Measurements from ENCODE around the gene NAPB.

NAPB gene

DNA sequence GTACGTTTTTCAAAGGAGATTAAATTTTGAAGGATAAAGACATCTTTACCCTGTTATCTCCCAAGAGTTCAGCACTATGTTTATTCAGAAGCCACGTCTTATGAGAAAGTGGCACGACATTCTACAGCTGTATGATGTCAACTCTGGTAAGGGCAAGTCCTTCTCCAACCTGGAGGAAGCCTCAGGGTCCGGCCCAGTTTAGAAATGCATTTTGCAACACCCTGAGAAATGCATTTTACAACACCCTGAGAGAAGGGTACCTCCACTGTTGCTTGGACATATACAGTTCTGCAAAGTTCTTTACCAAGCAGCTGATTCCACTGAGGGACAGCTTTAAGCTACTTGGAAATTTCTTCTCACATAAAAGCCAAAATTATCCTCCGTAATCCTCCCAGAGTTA, 17.5 kb downstream of the NAPB start:
- DNase-seq: no peak

DNA sequence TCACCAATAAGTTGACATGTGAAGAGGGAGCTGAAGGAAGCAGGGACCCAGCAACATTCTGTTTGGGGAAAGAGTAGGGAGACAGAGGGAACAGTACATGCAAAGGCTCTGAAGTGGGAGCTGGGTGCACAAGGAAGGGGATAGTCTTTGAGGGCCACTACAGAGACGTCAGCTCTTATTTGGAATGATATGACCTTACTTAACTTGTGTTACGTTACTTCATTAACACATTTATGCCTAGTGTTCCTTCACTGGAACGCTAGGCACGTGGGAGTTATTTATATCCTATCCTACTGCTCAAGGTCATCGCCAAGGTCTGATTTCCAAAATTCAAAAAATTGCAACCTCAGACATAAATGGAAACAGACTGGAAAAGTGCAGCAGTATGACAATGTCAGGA, 20.2 kb downstream of the NAPB start:
- no peak for DNase-seq

DNA sequence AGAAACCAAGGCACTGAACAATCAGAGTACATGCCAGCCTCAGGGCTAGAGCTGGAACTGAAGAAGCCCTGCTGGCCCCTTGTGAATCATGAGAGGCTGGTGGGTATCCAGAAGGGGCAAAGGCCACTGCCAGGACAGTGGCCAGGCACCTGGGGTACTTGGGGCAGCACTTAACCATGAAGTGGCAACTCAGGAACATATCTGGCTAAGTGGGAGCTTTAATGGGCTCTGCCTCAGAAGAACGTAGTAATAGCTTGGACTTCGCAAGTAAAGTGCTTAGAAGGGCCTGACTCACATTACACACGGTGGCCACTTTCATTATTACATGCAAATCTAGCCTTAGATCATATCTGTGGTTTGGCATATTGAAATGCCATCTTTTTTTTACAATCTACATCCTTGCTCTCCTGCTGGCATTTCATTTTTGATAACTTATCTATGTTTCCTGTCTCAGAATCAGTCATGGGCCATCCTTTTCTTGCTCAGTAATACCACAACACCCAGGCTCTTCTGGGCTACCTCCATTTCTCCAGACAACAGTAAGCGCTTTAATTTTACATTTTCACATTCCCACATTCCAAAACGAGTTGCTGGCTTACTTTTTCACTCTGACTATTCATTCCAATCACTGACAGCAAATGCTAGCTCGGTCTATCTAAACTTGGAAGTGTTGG, 21.6 kb downstream of the NAPB start:
- DNase-seq: no peak

DNA sequence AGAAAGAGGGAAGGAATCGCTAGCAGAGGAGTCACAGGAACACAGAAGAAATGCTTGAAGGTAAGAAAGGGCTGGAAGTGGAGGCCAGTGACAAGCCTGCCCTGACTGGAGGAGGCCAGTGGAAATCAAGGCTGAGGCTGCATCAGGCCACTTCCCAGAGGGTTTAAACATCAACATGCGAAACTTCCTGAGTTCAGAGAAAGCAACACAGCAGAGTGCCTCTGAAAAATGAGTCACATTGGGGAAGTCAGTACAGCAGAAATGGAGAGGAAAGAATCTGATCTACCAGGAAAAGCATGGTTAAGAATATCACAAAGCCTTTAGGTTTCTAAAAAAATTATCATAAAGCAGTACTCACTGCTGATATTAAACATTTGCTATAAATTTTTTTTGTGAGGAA, 23.3 kb downstream of the NAPB start:
- DNase-seq: no peak

DNA sequence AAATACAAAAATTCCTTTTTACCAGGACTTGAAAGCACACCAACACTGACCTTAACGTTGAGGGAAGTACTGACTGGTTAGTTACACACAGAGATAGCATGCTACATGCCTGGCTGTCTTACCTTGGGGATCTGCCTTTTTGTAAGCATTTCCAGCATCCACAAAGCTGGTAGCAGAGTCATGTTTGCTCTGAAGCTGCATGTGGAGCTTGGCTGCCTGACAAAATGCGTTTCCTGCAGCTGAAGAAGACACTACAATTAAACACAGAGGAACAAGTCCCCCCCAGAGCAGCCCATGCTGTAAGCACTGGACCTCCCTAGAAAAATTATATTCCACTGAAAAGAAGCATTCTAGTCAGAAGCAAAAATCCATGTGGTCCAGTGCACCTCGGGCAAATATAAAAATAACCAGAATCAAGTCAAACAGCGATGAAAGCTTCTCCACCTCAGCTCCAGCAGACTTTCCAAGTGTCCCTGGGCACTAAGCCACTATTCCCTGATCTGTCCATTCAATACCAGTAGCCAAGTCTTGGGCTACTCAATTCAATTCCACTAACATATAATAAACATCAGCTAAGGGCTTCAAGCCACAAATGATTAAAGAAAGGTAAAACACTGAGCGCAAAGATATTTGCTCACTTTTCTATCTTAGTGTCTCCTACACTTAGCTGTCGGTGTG, 24.2 kb downstream of the NAPB start:
- no peak for DNase-seq

DNA sequence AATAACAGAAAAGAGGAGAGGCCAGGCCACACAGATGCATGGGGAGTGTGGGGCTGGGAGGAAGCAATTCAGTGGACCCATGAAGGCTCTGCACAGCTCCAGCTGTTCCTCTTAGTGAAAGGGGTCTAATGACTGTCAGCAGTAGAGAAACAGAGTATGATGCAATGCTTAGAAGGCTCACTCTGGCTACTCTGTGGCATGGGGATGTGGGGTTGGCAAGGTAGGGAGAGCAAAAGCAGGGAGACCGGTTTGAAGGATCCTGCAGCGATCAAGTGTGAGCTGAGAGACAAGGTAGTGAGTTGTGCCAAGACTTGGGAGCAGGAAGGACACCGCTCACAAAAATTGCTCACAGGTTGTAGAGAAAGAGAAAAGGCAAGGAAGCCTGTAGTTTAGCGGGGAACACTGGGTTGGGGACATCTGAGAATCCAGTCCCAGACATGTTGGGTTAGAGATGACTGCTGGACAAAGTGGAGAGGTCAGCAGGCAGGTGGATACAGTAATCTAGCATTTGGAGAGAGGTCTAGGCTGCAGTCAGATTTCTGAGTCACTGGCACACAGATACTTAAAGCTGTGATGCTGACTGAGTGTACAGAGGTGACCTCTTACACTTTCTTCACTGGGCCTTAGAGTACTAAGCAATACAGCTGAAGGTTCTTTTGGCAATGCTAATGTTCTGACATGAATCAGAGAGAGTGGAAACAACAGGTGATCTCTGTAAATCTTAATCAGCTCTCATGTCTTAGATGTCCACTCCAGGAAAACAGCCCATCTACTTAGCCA, 27.1 kb downstream of the NAPB start:
- no peak for DNase-seq

DNA sequence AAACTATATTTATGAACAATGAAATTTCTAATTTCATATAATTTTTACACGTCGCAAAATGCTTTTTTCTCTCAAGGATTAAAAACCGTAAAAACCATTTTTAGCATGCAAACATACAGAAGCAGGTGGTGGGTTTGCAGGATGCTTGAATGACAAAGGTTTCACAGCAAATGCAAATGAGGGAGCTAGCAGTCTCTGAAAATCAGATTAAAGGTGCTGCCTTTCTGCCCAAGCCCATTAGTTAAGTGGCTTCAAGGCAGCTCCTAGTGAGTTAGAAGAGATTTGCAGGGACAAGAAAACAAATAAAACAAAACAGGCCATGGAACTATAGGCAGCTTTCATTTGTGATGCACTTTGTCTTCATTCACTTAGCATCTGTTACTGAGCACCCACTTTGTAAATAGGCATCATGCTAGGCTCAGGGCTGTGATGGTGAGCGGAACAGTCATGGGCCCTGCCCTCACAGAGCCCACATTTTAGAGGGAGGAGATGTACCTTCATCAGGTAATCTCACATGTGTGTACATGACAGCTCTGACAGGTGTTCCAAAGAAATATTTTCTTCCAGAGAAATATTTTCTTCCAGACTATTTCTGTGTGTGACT, 29.5 kb downstream of the NAPB start:
- no peak for DNase-seq

DNA sequence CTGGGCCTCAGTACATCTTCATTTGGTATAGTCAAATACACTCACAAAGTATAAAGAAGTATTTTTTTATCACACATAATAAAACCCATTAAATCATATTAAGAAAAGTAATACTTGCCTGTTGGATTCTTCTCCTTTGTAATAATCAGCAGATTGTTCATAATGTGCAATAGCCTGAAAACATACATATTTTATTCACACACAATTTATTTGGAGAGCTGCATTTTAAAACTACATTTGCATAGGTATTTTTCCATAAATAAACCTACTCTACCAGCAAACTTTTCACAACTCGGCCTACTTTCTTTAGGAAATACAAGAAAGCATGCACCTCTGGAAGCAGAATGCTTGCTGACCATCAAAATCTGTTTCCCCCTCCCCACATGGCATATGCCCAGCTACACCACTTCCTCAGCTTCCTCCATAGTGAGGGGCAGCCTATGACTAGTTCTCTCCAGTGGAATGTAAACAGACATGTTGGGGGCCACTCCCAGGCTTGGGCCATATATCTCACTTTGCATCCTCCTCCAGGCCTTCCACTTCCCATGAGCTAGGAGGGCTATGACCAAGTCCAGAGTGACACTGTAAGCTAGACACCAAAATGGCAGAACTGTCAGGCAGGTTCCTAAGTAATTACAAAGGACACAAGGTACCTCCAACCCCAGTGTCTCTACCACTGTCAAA, 31.1 kb downstream of the NAPB start:
- DNase-seq: no peak

DNA sequence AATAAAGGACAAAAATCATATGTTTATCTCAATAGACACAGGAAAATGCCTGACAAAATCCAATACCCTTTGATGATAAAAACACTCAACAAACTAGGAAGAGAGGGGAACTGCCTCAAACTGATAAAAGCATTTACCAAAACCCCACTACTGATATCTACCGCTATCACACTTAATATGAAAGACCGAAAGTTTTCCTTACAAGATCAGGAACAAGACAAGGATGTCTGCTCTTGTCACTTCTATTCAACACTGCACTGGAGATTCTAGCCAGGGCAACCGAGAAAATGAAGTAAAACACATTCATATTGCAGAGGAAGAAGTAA, 34.2 kb downstream of the NAPB start:
- no peak for DNase-seq

DNA sequence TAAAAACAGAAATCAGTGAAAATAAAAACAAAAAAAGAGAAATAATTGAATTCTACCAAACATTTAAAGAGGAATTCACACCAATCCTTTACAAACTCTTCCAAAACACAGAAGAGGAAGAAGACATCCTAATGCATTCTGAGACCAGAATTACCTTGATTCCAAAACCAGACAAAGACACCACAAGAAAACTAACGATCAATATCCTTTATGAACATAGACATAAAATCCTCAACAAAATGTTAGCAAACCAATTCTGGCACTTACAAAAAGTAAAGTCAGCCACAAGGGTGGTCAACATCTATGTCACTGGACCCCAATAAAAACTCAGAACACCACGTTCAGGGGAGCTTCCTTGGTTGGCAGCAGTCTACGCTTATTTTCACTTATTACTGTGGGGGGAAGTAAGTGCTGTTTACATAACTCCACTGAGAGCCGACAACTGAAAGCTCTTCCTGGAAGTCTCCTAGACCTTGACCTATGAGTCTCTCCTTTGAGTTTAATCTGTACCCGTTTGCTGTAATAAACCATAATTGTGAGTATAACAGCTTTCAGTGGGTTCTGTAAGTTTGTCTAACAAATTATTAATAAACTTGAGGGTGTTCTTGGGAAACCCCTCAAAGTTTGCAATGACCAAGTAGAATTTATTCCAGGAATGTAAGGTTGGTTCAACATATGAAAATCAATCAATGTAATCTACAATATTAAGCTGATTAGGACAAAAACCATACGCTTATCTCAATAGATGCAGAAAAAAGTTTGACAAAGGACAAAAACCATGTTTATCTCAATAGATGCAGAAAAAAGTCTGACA, 34.8 kb downstream of the NAPB start:
- DNase-seq: no peak

DNA sequence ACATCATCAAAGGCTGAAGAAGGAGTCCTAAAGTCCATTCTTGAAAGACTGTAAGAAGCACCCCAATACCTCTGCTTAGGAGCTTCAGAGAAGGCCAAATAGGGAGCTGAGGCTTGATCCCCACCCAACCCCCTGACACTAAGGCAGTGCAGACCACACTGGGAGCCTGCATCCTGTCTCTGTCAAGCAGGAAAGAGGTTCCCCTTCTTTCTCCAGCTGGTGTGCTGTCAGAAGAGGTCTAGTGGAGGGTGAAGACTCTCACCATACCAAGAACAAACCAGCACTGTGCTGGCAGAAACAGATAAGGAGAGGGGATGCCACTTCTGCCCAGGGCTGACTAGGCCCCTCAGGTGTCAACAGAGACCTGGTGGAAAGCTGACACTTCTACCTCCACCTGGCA, 39.4 kb downstream of the NAPB start:
- no peak for DNase-seq

DNA sequence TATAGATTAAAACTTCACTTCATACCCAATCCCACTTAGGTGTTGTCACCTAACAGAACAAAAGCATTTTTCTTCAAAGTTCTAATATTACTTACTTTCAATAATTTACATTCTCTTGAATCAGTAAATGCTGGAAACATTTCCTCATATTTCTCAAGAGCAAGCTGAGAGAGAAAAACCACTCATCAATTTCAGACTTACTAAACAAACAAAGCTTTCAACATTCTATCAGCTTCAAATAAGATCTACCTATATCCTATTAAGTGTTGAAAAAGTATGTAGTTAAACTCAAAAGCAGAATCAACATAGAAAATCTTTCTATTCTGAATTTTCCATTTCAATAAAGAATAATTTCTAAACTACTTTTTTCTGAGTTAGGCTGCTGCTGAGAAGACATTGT, 41.5 kb downstream of the NAPB start:
- DNase-seq: no peak

DNA sequence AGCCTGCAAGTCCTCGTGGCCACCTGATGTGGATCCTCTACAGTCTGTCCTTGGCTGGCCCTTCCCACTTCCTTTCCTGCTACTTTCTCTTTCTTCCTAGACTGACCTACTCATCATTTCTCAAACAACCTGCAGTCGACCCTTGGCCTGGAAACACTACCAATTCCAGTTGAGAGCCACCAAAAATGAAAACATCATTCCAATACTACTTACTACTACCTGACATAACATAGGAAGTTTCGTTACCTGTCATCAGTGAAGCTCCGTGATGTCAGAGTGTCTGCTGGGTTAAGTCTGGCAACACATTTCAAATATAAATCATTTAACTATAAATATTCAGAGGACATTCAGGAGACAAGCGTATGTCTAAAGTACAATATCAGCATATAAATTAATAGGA, 45.5 kb downstream of the NAPB start:
- DNase-seq: no peak

DNA sequence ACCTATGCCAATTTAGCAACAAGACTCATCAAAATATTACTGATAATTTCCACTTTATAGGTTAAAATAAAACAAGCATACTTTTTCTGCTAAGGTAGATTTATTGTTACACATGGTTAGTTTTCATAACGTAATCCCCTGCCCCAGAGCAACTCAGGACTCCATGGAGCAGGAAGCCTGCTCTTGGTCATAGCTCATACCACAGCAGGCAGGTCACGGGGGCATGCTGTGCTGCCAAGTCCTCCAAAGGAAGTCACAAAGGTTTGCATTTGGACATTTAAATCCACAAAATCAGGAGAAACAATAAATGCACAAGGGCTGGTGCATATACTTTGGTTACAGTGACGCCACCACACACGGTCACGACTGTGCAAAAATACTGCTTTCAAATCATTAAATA, 46.8 kb downstream of the NAPB start:
- DNase-seq: no peak

DNA sequence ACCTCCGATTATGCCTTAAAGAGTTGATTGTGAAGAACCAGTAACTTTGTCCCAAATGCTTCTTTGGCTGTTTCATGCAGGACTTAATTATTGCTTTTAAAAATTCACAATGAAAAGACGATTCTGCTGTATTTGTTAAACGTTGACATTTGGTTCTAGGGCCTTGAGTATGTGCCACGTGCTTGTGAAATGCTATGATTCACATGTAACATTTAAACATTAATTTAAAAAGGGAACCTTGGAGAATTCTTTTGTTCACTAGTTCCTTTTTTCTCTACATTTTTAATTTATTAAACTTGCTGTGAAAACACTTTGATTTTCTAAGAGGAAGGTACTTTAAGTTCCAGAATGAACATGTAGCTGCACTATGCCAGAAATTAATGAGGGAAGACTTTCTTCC, 49.8 kb downstream of the NAPB start:
- DNase-seq: no peak

DNA sequence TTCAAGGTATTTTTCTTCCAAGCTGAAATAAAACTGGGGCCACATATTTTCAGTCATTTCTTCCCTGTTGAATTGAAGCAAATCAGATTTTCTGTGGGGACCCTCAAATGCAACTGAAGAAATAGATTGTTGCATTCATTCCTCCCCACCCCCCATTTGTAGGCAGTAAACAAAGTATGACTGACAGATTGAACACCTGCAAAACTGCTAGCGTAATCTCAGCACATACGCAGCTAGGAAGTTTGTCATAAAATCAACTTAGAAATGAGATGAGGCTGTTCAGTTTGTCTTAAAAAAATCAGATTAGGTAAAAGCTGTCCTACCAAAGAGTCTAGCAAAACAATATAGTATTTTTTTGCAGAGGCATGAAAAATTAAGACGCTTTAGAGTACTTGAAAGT, 50.4 kb downstream of the NAPB start:
- no peak for DNase-seq

DNA sequence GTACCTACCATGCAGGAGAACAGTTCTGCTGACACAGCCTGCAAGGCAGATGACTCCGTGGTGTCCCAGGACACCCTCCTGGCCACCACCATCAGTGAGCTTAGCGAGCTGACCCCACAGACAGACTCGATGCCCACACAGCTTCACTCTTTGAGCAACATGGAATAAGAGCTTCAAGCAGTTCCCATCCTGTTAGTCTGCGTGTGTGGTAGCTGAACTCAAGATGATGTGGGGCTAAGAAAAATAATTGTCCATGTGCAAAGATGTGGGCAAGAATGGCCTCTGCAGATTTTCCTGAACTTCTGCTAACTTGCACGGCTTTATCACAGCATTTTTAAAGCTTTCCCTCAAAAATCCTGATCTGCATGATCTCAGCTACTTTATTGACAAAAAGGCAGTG, 51.0 kb downstream of the NAPB start:
- no peak for DNase-seq

DNA sequence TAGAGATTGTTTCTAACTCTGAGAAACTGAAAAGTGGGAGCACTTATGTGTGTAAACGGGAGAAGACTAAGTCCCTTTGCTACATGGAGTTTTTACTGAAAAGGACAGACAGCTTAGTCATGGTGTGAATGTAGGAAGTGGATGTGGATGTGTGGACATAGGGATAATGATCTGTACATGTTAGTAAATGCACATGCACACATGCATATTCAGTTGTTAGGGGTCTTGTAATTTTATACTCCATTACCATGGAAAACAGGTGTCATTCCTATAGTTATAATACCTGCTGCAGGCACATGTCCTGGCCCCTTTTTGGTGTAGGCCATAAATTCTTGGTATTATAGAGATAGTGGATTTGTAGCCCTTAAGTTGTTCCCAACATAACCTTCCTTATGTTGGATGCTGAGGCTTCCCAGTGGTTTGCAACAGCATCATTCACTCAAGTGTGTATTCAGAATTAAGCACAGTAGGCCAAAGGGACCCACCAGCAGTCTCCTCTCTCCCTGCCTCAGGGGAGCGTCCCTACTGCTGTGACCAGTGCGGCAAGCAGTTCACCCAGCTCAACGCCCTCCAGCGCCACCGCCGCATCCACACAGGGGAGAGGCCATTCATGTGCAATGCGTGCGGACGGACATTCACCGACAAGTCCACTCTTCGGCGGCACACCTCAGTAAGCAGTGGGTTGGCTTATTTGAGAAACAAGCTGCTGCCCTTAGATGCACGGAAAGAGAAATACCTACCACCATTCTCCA, 52.0 kb downstream of the NAPB start:
- no peak for DNase-seq

DNA sequence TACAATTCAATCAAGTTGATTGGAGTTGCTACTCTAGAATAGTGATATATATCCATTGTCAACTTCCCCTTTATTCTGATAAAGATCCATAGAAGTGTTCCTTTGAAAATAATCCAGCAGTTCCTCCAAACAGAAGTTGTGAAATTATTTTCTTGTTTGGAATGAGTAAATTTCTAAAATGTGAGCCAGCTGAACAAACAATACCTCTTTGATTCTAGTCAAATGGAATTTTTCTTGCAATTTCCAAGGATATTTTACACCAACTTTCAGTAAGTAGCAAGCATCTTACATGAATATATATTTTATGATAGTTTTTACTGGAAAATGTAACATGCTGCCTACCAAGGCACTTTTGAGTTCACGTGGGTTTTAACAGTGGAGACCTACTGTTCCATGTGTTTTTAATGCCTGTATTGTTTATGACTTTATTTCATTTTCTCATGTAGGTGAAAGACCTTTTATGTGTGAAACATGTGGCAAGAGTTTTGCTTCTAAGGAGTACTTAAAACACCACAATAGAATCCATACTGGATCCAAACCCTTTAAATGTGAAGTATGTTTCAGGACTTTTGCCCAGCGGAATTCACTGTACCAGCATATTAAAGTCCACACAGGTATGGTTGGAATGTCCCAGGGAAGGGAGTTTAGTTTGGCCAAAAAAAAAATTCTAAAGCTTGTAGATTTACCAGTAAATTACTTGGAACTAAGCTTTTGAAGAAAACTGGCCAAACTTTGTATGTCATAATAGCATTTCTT, 52.8 kb downstream of the NAPB start:
- DNase-seq: no peak

DNA sequence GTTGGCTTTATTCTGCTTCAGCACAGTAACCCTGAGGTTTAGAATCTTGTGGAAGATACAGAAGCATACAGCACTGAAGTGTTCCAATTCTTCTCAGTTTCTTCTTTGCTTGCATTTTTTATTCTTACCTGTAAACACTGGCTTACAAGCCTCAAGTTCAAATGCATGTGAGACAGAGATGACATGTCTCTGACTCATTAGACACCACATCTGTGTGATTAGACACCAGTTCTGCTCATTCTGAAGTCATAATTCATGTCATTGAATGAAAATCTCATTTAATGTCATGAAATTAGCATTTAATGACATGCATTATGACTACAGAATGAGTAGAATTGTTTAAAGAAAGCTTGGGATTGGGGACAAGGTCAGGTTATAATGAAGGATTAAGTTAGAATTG, 53.5 kb downstream of the NAPB start:
- no peak for DNase-seq

DNA sequence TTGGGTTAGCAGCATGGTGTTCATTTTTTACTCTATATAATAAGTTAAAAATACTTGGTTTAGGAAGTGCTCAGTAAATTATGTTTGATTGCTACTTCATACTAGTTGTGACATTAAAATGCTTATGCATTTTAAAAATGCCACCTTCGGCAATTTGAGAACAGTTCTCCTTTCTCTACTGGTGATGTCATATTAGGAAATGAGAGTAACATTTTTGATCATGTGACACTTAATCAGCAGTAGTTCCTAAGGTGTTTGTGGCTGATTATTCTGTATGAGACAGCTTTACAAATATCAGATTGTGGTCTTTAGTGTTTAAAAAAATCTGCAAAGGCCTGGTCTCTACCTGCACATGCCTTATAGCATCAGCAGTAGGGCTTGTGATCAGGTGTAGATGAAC, 54.9 kb downstream of the NAPB start:
- DNase-seq: no peak

Data from activated effector memory CD4-positive, alpha-beta T cell treated with anti-CD3 and anti-CD28 coated beads, Interleukin-2, amount 50 U/mL, for 16 hours (primary cell).